Colon (tissue), 2 donors: ENCODE results near the gene TCL1B.

Experiments
- FAIRE-seq: peaks from 2 replicates; lab custom pipeline; 2012; peaks lifted over from hg19 to GRCh38; lab: Jason Lieb, UNC
- donor health status: control.
- donor health status: control.

The TCL1B gene

DNA sequence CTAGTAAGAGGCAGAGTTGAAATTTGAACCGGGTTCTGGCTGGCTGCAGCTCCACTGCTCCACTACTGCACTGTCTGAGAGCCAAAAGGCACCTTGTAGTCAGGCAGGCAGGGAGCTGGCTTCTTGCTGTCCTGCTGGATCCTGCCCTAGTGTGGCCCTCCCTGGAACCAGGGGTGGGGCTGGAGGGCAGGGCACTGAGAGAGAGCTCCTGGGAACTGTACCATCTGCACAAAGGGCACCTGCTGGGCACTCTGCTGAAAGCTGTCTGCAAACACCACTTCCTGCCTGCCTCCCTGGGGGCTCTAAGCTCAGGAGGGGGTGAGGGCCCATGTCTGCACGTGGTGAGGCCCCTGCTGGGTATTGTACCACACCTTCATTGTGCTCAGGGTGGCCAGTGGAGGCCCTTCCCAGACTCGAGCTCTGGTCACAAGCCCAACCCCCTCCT is 19.0 kb upstream of the TCL1B start:
- no peak for FAIRE-seq

DNA sequence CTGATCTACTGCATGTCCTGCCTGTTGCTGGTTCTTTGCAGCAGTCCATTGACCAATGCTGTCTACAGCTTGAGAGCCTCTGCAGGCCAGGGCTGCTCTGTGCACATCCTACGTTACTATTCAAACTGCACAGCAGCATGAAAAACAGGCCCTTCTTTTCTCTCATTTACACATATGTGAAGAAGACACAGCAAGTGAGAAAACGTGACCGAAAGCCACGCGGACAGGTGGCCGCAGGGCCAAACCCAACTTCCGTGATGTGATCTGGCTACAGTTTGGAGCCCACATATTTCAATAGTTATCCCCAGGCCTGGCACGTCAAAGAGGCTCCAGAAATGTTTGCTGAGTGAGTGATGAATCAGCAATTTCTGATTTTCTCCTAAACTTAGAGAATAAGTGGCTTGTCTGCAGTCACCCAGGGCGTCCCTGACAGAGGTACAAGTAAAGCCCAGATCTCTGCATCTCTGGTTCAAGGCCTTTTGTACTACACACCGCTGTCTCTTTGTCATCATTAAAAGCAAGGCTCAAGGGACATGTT is 17.9 kb upstream of the TCL1B start:
- no peak for FAIRE-seq

DNA sequence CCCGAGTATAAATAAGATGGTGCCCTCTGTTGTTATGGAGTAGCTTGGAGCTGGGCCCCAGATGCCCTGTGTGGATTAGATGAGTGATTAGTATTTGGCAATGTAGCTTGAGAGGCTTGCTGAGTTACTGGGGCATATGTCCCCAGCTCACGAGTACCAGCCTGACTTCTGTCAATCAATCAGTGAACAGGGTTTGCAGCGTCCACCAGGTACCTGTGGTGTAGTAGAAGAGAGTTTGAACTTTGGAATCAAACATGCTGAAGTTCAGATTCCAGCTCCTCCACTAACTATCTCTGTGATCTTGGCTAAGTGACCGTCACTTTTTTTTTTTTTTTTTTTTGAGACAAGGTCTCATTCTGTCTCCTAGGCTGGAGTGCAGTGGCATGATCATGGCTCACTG is 11.6 kb upstream of the TCL1B start:
- FAIRE-seq, result no peak

DNA sequence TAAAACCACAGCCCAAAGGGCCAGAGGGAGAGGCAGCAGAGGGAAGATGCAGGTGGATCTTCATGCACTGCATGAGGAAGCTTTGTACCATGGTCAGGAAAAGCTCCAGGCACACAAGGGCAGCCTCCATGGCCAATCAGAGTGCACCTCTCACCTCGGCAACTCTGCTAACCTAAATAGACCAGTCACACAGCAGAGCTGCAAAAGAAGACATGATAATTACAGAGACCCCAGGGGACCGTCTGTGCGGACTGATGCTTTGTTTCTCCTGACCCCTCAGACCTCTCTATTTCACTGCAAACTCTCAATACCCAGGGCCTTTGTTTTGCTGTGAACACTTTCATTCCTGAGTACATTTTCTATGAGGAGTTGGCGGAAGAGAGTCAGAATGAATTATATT is 10.7 kb upstream of the TCL1B start:
- no peak for FAIRE-seq

DNA sequence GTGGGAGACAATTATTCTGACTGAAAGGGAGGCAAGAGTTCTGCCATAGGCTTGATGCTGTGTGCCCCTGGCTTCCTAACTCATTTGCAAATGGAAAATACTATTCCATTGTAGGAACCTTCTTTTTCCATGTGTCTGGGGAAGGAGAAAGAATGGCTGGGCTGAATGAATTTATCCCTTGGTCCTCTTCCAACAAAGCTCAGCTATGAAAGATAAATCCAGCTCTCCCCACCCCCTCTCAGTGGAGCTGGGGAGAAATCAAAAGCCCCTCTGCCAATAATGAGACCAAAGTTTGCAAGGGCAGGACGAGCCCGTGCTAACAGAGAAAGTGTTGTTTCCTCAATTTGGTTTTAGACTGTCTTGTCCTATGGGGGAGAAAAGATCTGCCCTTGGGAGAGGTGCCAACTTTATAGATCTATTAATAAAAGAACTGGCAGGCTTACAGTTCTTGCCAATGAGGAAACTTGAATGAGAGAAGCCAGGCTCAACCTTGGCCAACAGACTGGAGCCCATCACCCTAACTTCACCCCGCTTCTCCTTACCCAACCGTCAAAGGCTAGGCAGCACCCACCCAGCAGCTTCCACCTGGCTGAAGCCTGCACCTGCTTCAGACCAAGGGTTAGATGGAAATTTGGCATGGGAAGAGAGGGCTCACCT is 8.9 kb upstream of the TCL1B start:
- no peak for FAIRE-seq

DNA sequence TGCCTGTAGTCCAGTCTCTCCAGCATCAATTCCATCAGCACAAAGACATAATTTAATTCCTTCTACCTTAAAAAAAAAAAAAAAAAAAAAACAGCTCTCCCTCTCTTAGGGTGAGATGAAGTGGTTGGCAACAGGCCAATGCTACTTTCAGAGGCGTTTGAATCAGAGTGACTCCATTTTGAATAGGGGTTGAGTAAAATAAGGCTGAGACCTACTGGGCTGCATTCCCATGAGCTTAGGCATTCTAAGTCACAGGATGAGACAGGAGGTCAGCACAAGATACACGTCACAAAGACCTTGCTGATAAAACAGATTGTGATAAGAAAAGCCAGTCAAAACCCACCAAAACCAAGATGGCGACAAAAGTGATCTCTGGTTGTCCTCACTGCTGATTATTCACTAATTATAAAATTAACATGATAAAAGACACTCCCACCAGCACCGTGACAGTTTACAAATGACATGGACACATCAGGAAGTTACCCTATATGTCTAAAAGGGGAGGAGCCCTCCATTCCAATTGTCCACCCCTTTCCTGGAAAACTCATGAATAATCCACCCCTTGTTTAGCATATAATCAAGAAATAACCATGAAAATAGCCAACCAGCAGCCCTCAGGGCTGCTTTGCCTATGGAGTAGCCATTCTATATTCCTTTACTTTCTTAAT is 6.9 kb upstream of the TCL1B start:
- no peak for FAIRE-seq

DNA sequence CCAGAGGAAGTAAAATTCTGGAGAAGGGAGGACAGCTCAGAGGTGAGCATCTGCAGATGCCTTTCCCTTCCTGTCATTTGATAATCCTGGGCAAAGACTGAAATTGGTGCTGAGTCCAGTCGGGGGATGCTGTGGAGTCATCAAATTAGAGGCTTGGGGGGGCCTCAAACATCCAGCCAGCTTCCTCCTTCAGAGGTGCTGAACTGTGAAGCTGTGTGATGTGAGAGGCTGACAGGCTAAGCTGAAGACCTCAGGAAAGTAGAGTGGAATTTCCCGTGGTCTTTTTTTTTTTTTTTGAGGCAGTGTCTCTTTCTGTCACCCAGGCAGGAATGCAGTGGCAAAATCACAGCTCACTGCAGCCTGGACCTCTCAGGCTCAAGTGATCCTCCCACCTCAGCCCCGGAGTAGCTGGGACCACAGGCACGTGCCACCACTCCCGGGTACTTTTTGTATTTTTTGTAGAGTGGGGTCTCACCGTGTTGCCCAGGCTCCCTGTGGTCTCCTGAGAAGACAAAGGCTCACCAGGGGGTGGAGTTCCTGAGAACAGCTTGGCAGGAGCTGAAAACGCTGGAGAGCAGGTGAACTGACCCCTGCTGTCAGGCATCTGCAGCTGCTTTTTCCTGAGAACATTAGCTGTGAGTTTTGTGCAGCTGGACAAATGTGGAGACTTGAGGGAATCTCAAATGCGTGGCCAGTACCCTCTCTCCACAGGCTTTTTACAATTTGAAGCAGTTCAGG is 6.1 kb upstream of the TCL1B start:
- no peak for FAIRE-seq

DNA sequence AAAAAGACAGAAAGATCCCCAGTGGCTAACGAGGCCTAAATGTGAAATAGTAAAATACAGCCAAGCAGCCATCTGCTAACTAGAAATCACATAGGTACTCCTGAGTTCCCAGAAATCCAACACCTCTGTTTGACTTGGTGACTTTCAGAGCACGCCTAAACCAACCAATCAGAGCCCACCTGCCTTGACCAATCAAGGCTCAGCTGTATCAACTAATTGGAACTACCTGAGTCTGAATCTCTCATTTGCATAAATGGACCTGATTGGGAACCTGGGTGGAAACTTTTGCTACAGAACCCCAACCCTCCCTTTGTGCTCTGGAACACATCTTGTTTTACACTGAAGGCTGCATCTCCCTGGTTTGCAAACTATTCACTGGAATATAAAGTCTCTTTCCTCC is 5.1 kb upstream of the TCL1B start:
- FAIRE-seq, result no peak

DNA sequence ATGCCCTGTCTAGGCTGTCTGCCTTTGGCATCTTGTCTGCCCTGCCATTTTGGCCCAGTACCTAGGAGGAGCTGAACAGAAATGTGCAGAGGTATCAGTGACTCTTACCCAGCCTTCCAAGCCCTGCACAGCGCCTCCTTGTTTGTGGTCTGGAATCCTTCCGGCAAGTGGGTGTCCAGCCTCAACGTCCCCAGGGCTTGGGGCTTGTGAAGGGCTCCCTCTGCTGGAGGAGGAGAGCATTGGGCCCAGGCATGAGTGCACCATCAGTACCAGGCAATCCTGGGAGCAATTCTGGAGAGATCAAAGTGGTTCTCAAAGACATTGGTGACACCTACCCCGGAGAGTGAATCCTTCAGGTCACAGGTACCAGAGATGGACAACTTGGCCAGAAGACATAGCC is 2.4 kb upstream of the TCL1B start:
- FAIRE-seq, result no peak

DNA sequence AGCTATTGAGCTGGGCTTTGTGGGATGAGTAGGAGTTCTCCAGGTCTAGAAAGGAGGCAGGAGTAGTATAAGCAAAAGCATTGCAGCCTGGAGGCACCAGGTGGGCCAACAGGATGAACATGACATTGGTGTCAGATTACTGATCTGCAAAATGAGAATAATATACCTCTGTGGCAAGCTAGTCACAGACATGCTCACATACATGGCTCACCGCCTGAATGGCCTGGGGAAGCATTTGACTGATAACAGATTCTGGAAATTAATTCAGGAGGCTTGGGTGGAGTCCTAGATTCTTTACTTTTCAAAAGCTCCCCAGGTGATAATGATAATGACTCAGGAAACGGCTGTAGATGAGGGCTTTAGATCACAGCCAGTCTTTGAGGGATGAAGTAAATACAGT is 709 bp downstream of the TCL1B start:
- no peak for FAIRE-seq

DNA sequence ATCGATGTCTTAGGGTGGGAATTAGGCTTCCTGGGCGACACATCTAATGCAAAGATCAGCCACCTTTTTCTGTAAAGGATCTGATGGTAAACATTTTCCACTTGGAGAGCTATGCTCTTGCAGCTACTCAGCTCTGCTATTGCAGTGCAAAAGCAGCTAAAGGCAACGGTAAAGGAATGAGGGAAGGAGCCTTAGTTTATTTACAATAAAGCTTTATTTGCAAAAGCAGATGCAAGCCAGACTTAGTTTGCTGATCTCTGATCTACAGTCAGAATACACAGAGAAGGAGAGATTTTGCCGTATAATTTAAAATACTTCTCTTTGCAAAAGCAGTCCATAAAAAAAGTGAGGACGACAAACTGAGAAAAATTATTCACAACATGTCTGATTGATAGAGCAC is 3.2 kb downstream of the TCL1B start:
- FAIRE-seq, result no peak

DNA sequence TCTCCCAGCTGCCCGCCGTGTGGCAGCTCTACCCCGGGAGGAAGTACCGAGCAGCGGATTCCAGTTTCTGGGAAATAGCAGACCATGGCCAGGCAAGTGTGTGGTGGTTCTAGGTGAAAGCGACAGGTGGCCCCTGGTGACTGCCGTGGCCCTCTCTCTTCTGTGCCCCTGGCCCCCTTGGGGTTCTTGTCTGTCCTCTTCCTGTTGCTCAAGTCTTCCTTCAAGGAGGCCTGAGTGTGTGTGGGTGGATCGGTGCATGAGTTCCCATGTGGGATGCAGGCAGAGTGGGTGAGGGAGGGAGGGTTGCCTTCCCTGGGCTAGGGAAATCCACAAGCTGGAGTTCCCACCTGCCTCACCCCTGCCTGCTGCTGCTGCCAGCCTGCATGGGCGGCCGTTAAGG is 4.6 kb downstream of the TCL1B start:
- no peak for FAIRE-seq

DNA sequence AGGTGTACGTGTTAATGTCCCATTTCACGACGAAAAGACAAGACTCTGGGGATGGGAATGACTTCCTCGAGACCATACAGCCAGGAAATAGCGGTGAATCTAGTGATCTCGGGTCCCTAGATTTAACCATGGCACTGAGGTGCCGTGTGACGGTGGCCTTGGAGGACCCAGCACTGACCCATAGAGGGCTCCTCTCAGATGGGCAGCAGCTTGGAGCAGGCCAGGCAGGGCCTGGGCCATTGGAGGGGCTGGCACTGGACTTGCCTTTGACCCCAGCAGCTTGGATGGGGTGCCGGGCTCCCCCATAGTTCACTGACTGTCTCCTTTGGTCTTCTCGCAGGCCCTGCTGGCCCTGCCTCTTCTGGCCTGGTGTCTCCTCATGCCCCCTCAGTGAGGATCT is 5.4 kb downstream of the TCL1B start:
- FAIRE-seq, result no peak

DNA sequence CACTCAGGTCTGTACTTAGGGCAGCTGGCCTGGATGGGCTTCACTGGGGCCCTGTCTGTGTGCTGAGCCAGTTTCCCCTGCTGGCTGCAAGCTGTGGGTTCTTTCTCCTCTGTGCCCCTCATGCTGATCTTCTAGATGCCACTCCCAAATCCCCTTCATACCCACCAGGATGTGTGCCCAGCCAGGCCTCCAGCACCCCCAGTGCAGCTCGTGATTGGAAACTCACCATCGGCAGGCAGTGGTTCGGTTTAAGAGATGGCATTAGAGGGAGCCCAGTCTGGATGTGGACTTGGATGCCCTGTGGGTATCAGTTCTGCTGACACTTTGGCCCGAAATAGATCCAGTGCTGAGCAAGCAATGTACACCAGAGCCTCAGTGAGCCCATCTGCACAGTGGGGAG is 5.9 kb downstream of the TCL1B start:
- FAIRE-seq, result no peak

DNA sequence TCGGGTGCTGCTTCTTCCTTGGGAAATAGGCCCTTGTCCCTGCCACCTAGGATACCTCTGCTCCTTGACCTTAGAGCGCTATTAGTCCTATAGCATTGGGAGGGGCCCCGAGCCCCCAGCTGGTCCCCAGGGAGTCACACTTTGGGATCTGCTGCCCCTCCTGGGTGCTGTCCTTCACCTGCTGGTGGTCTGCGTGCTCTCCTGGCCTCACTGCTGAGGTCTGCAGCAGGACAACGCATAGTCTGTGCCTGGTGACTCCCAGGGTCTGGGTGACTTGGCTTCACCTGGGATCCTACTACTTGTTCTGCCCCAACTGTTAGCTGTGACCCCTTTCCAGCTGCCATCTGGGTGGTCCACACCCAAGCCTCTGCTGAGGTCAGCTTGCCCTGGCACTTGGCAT is 8.8 kb downstream of the TCL1B start:
- FAIRE-seq, result no peak

DNA sequence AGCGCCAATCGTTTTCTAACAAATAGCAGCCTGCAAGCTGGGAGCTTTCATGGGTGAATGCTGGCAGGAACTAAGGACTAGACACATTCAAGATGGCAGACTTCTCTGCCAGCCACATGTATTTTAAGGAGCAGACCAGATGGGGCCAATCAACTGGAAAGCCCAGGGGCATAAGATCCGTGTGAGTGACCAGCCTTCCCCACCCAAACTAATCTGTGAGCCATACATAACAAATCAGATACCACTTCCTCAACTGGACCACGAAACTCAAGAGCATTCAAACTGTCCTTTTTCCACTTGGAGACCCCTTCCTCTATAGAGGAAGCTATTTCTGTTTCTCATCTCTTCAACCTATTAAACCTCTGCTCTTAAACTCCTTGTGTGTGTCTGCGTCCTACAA is 9.7 kb downstream of the TCL1B start:
- no peak for FAIRE-seq

DNA sequence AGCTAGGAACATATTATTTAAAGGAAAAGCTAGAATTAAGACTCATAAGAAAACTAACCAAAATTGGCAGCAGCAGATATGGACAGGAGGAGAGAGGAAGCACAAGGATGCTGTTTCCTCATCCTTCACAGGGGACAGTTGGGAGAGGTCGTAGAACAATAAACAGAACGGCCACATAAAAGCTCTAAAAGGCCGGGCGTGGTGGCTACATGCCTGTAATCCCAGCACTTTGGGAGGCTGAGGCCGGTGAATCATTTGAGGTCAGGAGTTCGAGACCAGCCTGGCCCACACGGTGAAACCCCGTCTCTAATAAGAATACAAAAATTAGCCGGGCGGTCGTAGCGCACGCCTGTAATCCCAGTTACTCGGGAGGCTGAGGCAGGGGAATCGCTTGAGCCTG is 10.5 kb downstream of the TCL1B start:
- no peak for FAIRE-seq

DNA sequence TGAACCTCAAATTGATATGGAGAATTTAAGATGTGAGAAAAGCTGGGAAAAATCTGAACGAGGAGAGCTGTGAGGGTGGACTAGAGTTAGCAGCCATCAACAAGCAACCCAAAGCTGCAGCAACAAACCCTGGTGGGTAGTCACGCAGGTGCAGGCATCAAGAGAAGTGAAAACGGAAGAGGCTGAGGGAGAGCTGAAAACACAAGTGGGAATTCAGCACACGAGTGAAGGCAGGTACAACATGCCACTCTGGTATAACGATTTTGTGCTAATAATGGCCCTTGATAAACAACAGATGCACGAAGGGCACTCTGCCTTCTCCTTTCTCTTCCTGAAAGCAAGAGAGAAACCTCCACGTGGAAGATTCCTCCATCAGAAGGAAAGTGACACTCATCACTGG is 11.5 kb downstream of the TCL1B start:
- FAIRE-seq, result no peak

DNA sequence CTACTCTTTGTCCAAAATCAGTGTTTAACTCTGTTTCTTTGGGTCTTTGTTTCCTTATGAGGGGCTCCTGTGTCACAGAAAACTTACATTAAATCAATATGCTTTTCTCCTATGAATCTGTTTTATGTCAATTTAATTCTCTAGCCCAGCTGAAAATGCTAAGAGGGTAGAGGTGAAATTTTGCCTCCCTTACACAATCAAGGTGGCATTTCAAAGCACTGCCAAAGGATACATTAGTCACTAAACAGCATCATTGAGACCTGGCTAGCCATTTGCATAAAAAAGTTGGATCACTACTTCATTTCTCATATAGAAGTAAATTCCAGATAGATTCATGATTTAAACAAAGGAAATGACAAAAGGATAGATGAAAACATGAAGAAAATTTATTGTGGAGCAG is 12.1 kb downstream of the TCL1B start:
- no peak for FAIRE-seq

DNA sequence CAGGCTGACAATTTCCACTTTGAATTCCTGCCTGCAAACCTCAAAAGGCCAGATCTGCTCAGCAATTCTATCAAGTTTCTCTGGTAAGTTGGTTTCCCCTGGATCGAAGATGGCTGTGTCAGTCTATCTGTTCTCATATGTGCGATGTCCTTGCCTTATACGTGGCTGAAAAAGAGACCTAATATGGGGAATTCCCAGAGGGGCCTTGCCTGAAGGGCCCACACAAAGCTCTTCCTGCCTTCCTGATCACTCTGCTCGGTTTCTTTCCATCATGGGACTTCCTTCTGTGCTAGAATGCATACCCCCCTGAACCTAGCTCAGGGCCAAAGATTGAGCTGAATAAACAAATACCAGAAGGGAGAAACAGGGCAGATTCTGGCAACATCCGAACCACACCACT is 13.2 kb downstream of the TCL1B start:
- no peak for FAIRE-seq

DNA sequence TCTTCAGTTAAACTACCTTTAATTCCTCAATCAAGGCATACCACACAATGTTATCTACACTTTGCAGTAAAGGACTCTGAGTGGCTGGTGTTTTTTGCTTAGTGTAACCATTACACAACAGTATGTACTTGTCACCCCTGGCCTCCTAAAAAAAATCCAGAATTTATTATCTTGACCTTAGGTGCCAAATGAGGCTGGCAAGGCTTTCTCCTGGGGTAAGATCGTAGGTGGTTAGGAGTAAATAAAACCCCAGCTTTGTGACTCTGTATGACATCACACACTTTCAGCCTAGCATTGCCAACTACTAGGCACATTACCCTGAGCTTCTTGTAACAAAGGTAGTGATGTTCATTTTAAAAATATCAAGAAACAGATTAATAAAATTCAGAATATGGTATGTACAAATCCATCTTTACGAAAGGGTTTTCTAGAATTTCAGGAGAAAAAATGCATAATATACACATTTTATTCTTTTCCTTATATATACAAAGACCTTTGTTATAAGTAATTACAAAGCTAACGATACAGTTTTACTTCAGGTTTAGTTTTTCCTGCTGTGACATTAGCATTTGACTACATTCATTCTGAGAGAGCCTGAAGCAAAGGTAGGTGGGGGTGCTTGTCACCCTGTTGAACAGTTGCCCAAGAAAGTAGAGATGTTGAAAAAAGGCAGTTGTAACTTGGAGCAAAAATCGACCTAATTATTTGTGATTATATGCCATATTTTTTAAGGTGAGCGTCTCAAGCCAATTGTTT is 14.2 kb downstream of the TCL1B start:
- no peak for FAIRE-seq

DNA sequence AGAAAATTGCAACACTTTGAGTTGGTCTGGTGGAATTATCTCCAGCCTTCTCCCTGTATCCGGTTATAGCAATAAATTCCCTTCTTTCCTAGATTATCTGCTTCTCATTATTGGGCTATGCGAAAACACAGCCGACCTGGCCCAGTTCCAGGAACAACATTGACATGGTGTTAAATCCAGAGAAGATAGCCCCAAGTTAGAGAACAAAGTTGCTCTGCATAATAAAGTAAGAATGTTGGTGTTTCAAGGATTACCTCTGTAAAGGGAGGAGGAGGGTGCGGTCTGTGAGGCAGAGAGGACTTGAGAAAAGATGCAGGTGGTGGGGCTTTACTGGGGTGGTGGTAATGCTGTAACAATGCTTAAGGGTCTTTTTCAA is 15.6 kb downstream of the TCL1B start:
- no peak for FAIRE-seq

DNA sequence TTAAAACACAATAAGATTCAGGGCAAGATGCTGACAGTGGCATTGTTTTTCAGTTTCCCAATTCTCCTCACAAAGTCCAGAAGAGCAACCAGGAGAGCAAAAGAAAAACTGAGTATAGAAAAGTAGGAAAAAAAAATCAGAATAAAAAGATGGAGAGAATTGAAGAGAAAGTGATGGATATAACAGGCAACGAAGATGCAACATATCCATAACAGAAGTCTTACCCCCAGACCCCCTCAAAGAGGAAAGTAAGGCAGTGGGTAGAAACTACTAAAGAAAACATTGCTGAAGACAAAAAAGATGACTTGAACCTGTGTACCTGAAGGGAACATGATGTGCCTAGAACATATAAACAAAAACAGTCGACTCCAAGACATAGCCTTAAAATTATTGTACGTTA is 17.1 kb downstream of the TCL1B start:
- FAIRE-seq, result no peak
